Thymus (tissue), 11 donors: ENCODE measurements around the gene MAPK7. TPM values are rescaled to one million over a fixed set of nuclear protein-coding genes. Genes with fewer than 3 reads are reported as not detected.
A peak's percentile ranks its signal among the peaks of the same experiment; 100 is the strongest.

Experiments used
- DNase-seq, 9 donors: peaks; one replicate each; pipeline ENCODE4 v3.0.0-alpha.2; 2013; ENCODE audit warnings: low spot score in 9 of 9, low read depth in 6 of 9, missing footprints in 1 of 9
- H3K27ac ChIP-seq, 2 donors: one replicate each; pipeline ENCODE4 v1.5.1; 2013; ENCODE audit warnings: control low read depth in 1 of 2, low read depth in 1 of 2, low read length in 1 of 2, mild to moderate bottlenecking in 1 of 2, moderate library complexity in 1 of 2
- H3K27me3 ChIP-seq, 2 donors: one replicate each; pipeline ENCODE4 v1.5.1; 2013; ENCODE audit warnings: low read length in 1 of 2; ENCODE audit not compliant: control insufficient read depth in 2 of 2, insufficient read depth in 1 of 2
- H3K36me3 ChIP-seq, 2 donors: one replicate each; pipeline ENCODE4 v1.5.1; 2013; ENCODE audit warnings: low read length in 1 of 2, mild to moderate bottlenecking in 1 of 2, moderate library complexity in 1 of 2; ENCODE audit not compliant: control insufficient read depth in 2 of 2, insufficient read depth in 2 of 2
- H3K4me1 ChIP-seq, 2 donors: one replicate each; pipeline ENCODE4 v1.5.1; 2013; ENCODE audit warnings: low read length in 2 of 2; ENCODE audit not compliant: control insufficient read depth in 2 of 2, insufficient read depth in 2 of 2
- H3K4me3 ChIP-seq, 2 donors: one replicate each; pipeline ENCODE4 v1.5.1; 2013; ENCODE audit warnings: low read length in 2 of 2, control low read depth in 1 of 2, mild to moderate bottlenecking in 1 of 2
- H3K9me3 ChIP-seq, 2 donors: one replicate each; pipeline ENCODE4 v1.5.1; 2013; ENCODE audit warnings: low read length in 1 of 2, mild to moderate bottlenecking in 1 of 2; ENCODE audit not compliant: control insufficient read depth in 2 of 2, insufficient read depth in 1 of 2
- WGBS: extraction: QIAGEN DNeasy Blood & Tissue Kit; methylation state at CpG from one replicate; pipeline ENCODE4 v1.1.7; 2013; 5-methylcytosine and 5-hydroxymethylcytosine counted together
- polyA plus RNA-seq: library from polyadenylated mRNA; stranded (reverse); fragments of 200-250 nt; gene quantifications from one replicate; pipeline ENCODE4 v1.2.3, GENCODE V29; 2013
- total RNA-seq: library from RNA; stranded (reverse); fragments of 120-200 nt; gene quantifications from one replicate; pipeline ENCODE4 v1.2.4, GENCODE V29; 2013
- donor health status: healthy.

MAPK7 gene
- total and polyA plus RNA-seq, 2 donors = 3.3 to 13.7 TPM

DNA sequence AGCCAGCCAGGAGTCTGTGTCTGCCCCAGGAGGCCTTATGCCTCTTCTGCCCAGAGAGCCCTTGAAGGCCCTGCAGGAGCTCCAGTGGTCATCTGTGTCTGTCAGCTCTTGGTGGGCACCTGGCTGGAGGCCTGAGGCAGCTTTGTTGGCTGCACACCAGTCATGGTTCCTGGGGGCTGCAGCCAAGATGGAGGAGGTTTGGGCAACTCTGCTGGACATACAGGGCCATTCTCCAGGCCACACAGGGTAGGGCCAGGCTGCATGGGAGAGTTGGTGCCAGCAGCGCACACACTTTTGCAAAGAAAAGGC, 45.2 kb upstream of the MAPK7 start:
- Histone ChIP-seq H3K27me3 (peaks cover 3 to 62% of the 10 kb centered on the region in 2 donors), H3K4me1 (no peaks in the 10 kb centered on the region), H3K9me3 (no peaks in the 10 kb centered on the region), H3K27ac (no peak overlapping the region), H3K4me3 (no peak overlapping the region), H3K36me3 (no peaks in the 10 kb centered on the region)
- WGBS = 98% methylated on average over 1 of the region's 1 CpG
- no peak for DNase-seq

DNA sequence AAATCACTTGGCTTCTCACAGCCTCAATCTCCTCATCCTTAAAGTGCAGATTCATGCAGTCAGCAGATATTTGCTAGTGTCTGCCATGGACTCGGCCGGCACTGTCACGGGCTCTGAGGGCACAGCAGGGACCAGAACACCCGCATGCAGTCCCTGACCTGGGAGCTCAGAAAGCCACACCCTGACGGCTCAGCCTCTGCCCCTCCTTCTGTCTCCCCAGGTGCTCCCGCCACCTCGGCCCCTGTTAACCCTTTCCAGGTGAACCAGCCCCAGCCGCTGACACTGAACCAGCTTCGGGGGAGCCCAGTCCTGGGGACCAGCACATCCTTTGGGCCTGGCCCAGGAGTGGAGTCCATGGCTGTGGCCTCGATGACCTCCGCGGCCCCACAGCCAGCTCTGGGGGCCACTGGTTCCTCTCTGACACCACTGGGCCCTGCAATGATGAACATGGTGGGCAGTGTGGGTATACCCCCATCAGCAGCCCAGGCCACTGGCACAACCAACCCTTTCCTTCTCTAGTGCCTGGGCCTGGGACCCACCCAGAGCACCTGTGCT, 44.5 kb upstream of the MAPK7 start:
- Histone ChIP-seq H3K4me1 (no peaks in the 10 kb centered on the region), H3K4me3 (no peak overlapping the region), H3K27me3 (peaks cover 3 to 64% of the 10 kb centered on the region in 2 donors), H3K27ac (no peak overlapping the region), H3K36me3 (no peaks in the 10 kb centered on the region), H3K9me3 (no peaks in the 10 kb centered on the region)
- no peak for DNase-seq
- 98% methylated on average over 12 of the region's 12 CpGs for WGBS

DNA sequence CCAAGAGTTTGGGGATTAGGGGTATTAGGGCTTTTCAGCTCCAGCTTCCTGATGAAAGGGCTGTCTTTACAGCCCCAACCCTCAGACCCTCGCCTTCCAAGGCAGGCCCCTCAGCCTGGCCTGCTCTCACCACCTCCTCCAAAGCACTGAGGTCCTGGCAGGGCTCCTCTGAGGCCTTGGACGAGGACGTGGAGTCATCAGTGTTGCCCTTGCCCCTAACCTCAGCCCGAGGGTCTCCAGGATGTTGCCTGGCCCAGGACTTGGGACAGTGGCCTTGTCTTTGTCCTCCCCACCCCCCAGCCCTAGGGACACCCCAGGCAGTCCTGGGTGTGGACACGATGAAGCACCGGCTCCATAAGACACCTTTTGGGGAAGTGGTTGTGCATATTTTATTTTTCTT, 44.0 kb upstream of the MAPK7 start:
- DNase-seq = no peak
- H3K4me1 ChIP-seq = no peaks in the 10 kb centered on the region
- H3K27me3 ChIP-seq = peaks cover 3 to 60% of the 10 kb centered on the region in 2 donors
- no peak overlapping the region for H3K27ac ChIP-seq
- no peaks in the 10 kb centered on the region for H3K9me3 ChIP-seq
- no peaks in the 10 kb centered on the region for H3K36me3 ChIP-seq
- H3K4me3 ChIP-seq = no peak overlapping the region
- WGBS = 89% methylated on average over 6 of the region's 6 CpGs

DNA sequence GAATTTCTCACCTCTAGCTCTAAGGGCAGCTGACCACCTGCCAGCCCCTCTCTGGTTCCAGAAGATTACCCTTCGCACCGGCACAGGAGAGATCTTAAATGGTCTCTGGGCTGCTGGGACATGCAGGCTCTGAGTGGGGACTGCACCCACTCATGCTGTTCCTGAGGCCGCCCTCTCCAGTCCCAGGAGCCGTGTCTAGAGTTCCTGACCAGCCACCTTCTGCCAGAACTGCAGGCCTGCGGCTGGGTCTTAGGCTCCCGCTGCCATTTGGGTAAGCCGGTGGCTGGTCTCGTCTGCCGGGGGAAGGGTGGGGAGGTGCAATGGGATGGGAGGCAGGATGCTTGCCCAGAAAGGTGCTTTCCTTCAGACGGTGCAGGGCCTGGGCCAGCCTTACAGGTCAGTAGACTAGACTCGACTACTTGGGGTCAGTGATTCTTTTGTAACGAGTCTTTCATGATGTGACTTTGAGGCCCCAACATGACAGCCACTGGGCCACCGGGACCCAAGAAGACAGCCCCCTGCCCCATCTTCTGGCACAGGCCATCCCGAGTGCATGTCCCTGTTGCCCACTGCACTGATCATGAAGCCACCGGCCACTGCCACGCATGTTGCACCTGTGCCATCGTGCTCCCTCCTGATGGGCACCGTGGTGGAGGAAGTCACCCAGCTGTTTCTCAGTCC, 42.2 kb upstream of the MAPK7 start:
- WGBS = 94% methylated on average over 18 of the region's 18 CpGs
- Histone ChIP-seq H3K27ac (no peak overlapping the region), H3K4me3 (no peak overlapping the region), H3K9me3 (no peaks in the 10 kb centered on the region), H3K27me3 (peaks cover 3 to 57% of the 10 kb centered on the region in 2 donors), H3K4me1 (no peaks in the 10 kb centered on the region), H3K36me3 (no peaks in the 10 kb centered on the region)
- DNase-seq = no peak

DNA sequence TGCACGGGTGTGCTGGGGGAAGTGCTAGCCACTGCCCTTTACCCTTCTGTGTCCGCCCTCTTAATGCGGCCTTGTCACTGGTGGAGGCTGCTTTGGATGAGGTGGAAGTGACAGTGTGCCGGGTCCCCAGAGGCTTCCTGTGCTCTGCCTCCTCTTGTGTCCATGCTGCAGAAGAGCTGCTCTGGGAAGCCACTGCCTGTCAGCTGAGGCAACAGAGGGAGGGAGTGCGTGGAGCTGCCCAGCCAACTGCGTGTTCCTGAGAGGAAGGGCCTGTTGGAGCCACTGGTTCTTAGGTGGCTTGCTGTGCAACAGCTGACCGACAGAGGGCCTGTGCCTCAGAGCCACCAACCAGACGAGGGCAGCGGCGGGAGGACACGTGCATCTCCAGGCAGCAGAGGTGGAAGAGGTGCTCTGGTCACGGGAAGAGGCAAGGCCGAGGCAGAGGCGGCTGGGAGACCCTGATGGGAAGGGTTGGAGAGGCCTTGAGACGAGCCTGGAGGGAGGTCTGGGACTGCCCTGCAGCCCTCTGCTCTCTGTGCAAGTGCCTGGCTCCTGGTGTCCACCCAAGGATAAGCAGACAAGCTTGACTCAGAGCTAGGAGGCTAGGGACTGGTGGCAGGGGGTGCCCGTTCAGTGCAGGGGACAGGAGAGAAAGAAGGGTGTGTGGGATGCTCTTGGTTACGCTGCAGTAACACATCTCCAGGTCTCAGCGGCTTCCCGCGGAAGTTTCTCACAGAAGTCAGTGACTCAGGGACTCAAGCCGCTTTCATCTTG, 41.2 kb upstream of the MAPK7 start:
- WGBS = 91% methylated on average over 21 of the region's 21 CpGs
- Histone ChIP-seq H3K4me3 (no peak overlapping the region), H3K9me3 (no peaks in the 10 kb centered on the region), H3K4me1 (no peaks in the 10 kb centered on the region), H3K27ac (no peak overlapping the region), H3K27me3 (peaks cover 3 to 57% of the 10 kb centered on the region in 2 donors), H3K36me3 (no peaks in the 10 kb centered on the region)
- DNase-seq = peak in 1 of 9 donors; percentile 22

DNA sequence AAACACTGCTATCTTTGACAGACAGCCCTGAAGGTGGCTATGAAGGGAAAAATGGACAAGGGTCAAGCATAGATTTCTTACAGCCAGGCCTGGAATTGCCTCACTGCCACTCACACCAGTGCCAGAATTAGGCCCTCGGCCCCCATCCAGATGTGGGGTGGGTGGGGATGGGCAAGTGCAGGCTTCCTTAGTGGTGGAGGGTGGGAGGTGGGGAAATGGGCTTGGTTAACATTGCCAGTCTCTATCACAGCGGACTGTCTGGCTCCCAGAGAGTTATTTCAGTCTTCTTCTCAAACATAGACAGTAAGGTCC, 40.6 kb upstream of the MAPK7 start:
- H3K36me3 ChIP-seq = no peaks in the 10 kb centered on the region
- no peak overlapping the region for H3K4me3 ChIP-seq
- DNase-seq = no peak
- H3K4me1 ChIP-seq = no peaks in the 10 kb centered on the region
- WGBS = 74% methylated on average over 2 of the region's 2 CpGs
- H3K9me3 ChIP-seq = no peaks in the 10 kb centered on the region
- H3K27me3 ChIP-seq = peaks cover 3 to 53% of the 10 kb centered on the region in 2 donors
- H3K27ac ChIP-seq = no peak overlapping the region

DNA sequence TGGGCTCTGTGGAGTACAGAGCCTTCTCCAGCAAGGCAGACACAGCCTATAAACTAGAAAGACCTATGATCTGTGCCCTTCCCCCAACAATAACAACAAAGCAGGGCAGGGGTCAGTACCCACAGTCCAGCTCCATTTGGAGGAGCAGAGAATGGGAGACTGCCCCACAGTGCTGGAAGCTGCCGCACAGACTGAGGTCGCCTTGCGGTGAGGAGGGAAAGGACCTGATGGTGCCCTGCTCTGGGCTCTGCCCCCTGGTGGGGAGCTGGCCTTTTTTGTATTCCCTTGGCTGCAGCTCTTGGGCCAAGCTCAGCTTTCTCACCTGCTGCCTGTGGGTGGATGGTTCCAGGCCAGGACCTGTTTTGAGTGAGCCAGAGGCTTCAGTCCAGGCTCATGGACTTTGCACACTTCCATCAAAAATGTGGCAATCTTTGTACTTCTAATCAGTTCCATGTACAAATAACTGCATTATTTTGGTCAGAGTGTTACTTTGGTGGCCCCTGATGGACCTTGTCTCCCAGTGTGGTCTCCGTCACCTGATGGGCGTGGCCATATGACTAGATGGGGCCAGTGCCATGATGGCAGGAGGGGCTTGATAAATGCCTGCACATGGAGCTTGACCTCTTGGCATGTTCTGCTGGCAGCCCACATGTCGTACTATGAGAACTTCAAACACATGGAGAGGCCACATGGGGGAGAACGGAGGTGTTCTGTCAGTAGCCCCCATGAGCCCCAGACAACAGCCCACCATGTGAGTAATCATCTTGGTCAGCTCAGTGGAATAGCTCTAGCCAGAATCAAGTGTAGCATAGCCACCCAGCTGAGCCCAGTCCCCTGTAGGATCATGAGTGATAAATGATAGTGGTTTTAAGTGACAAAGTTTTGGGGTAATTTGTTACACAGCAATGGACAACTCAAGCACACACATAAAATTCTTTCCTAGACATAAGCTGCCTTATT, 40.0 kb upstream of the MAPK7 start:
- no peaks in the 10 kb centered on the region for H3K9me3 ChIP-seq
- no peaks in the 10 kb centered on the region for H3K36me3 ChIP-seq
- 60% methylated on average over 7 of the region's 7 CpGs for WGBS
- H3K4me3 ChIP-seq = no peak overlapping the region
- H3K27ac ChIP-seq = no peak overlapping the region
- H3K4me1 ChIP-seq = no peaks in the 10 kb centered on the region
- DNase-seq = peak in 8 of 9 donors; percentile 18 to 65 (median 33)
- peaks cover 3 to 53% of the 10 kb centered on the region in 2 donors for H3K27me3 ChIP-seq

DNA sequence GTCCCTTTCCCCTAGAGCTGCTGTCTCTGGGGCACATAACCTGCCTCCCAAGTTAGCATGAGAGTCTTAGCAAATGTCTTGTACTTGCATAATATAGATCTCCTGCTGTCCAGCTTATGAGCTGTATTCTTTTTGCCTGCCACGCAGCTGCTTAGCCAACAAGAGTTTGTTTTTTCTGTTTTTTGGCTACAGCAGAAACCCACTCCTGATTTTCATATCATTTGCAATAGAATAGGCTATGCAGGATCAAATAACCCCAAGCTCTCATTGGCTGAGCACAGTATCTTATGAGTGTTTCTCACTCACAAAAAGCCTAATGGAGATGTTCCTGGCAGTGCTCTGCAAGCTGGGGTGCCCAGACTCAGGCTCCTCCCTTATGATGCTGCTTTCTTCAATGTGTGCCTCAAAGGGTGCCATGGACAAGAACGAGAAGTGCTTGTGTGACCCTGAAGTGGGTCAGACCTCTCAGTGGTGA, 38.9 kb upstream of the MAPK7 start:
- Histone ChIP-seq H3K27me3 (peaks cover 3 to 47% of the 10 kb centered on the region in 2 donors), H3K4me3 (no peak overlapping the region), H3K9me3 (no peaks in the 10 kb centered on the region), H3K27ac (no peak overlapping the region), H3K36me3 (no peaks in the 10 kb centered on the region), H3K4me1 (no peaks in the 10 kb centered on the region)
- WGBS = 86% methylated on average over 2 of the region's 2 CpGs
- DNase-seq = no peak
